Breast epithelium (tissue), 3 donors: ENCODE results near the gene SEC23B.

Experiments used
- CTCF ChIP-seq, 3 donors: fragments of 450-650 bp; IDR thresholded peaks; one replicate each; pipeline ENCODE4 v1.5.1; 2016 to 2017; ENCODE audit warnings: antibody characterized with exemption in 3 of 3, mild to moderate bottlenecking in 3 of 3, moderate library complexity in 3 of 3
- POLR2A ChIP-seq: fragments of 450-650 bp; IDR thresholded peaks from one replicate; pipeline ENCODE4 v1.6.1; 2016; ENCODE audit warnings: antibody characterized with exemption, mild to moderate bottlenecking, moderate library complexity
- POLR2AphosphoS5 ChIP-seq, 3 donors: sonication (generic); formaldehyde crosslinking; IDR thresholded peaks; one replicate each; pipeline ENCODE4 v1.6.1; 2017; ENCODE audit warnings: antibody characterized with exemption in 3 of 3

GRCh38 chr20:18537651-18538050 lies 29.9 kb downstream of the SEC23B start:
- TF ChIP-seq CTCF (IDR thresholded peaks at IDR 0.05) (no peak), POLR2A (no peak), POLR2AphosphoS5 (IDR thresholded peaks at IDR 0.05) (no peak)
